ENCODE results near the gene DGUOK.
"Not testable (repeated sequence)": the region's sequence is repeated elsewhere in the genome, so short reads cannot be mapped to it uniquely, and the experiment has no call there.

The DGUOK gene

GRCh38 chr2:73901143-73901542 lies 25.5 kb upstream of the DGUOK start:
- no peaks in the 10 kb centered on the region for H3K9me3 ChIP-seq (ENCODE audit: control insufficient read depth, low read length)
- peaks cover 7% of the 10 kb centered on the region for H3K4me1 ChIP-seq (ENCODE audit: control insufficient read depth, insufficient read depth, low read depth, low read length)
- peaks cover 6% of the 10 kb centered on the region for H3K79me1 ChIP-seq (replicated peaks; ENCODE audit: low read length, poor library complexity, severe bottlenecking)
- no peak overlapping the region for H4K8ac ChIP-seq (ENCODE audit: low read length)
- no peak overlapping the region for H3K18ac ChIP-seq (ENCODE audit: low read depth in 1 of 2, low read length in 2 of 2)
- H2BK15ac ChIP-seq (ENCODE audit: low read depth, poor library complexity, severe bottlenecking): no peak overlapping the region
- no peak overlapping the region for H2AK5ac ChIP-seq (ENCODE audit: low read length, severe bottlenecking)
- H3K14ac ChIP-seq (ENCODE audit: low read length in 2 of 2): no peak overlapping the region
- no peak overlapping the region for H3K4me2 ChIP-seq (ENCODE audit: low read length, poor library complexity, severe bottlenecking)
- H3K4me3 ChIP-seq (ENCODE audit: insufficient read depth in 1 of 2, low read depth in 1 of 2, low read length in 2 of 2): no peak overlapping the region
- H3K23ac ChIP-seq (ENCODE audit: low read length in 2 of 2): no peak overlapping the region
- no peak overlapping the region for H2BK5ac ChIP-seq (ENCODE audit: low read depth, low read length, poor library complexity, severe bottlenecking)
- H2BK12ac ChIP-seq (ENCODE audit: low read length in 2 of 2): no peak overlapping the region
- no peak overlapping the region for H3K9ac ChIP-seq (ENCODE audit: low read length)
- H3K36me3 ChIP-seq (ENCODE audit: control insufficient read depth in 1 of 2, insufficient read depth in 2 of 2, low read depth in 1 of 2, low read length in 2 of 2): peaks cover 0 to 12% of the 10 kb centered on the region in 2 experiments
- no peak overlapping the region for H3K4ac ChIP-seq (ENCODE audit: low read depth in 1 of 2, low read length in 2 of 2)
- H2BK120ac ChIP-seq (ENCODE audit: low read depth, low read length): no peak overlapping the region
- H2AFZ ChIP-seq (ENCODE audit: low read depth, low read length): no peak overlapping the region
- H3K27ac ChIP-seq (ENCODE audit: low read length, poor library complexity, severe bottlenecking): no peak overlapping the region
- 94% methylated on average over 9 of the region's 10 CpGs for WGBS
- H4K91ac ChIP-seq (ENCODE audit: low read length): no peak overlapping the region
- DNase-seq: no peak
- H3K27me3 ChIP-seq (ENCODE audit: control insufficient read depth in 1 of 2, insufficient read depth in 1 of 2, low read length in 2 of 2): peaks cover 0 to 53% of the 10 kb centered on the region in 2 experiments

- peaks cover 4% of the 10 kb centered on the region for H3K79me1 ChIP-seq (replicated peaks; ENCODE audit: low read length, poor library complexity, severe bottlenecking)
- H2BK15ac ChIP-seq (ENCODE audit: low read depth, poor library complexity, severe bottlenecking): no peak overlapping the region
- H3K14ac ChIP-seq (ENCODE audit: low read length in 2 of 2): no peak overlapping the region
- peaks cover 0 to 12% of the 10 kb centered on the region in 2 experiments for H3K36me3 ChIP-seq (ENCODE audit: control insufficient read depth in 1 of 2, insufficient read depth in 2 of 2, low read depth in 1 of 2, low read length in 2 of 2)
- no peaks in the 10 kb centered on the region for H3K9me3 ChIP-seq (ENCODE audit: control insufficient read depth, low read length)
- no peak overlapping the region for H2BK5ac ChIP-seq (ENCODE audit: low read depth, low read length, poor library complexity, severe bottlenecking)
- H4K8ac ChIP-seq (ENCODE audit: low read length): no peak overlapping the region
- no peak for DNase-seq
- no peak overlapping the region for H3K9ac ChIP-seq (ENCODE audit: low read length)
- H3K4me1 ChIP-seq (ENCODE audit: control insufficient read depth, insufficient read depth, low read depth, low read length): peaks cover 5% of the 10 kb centered on the region
- no peak overlapping the region for H4K91ac ChIP-seq (ENCODE audit: low read length)
- no peak overlapping the region for H2AFZ ChIP-seq (ENCODE audit: low read depth, low read length)
- WGBS: 90% methylated on average over 4 of the region's 4 CpGs
- H3K4me3 ChIP-seq (ENCODE audit: insufficient read depth in 1 of 2, low read depth in 1 of 2, low read length in 2 of 2): no peak overlapping the region
- no peak overlapping the region for H3K4me2 ChIP-seq (ENCODE audit: low read length, poor library complexity, severe bottlenecking)
- no peak overlapping the region for H2AK5ac ChIP-seq (ENCODE audit: low read length, severe bottlenecking)
- no peak overlapping the region for H2BK12ac ChIP-seq (ENCODE audit: low read length in 2 of 2)
- no peak overlapping the region for H3K4ac ChIP-seq (ENCODE audit: low read depth in 1 of 2, low read length in 2 of 2)
- no peak overlapping the region for H3K23ac ChIP-seq (ENCODE audit: low read length in 2 of 2)
- no peak overlapping the region for H3K27ac ChIP-seq (ENCODE audit: low read length, poor library complexity, severe bottlenecking)
- no peak overlapping the region for H3K18ac ChIP-seq (ENCODE audit: low read depth in 1 of 2, low read length in 2 of 2)
- no peak overlapping the region for H2BK120ac ChIP-seq (ENCODE audit: low read depth, low read length)
- peaks cover 0 to 61% of the 10 kb centered on the region in 2 experiments for H3K27me3 ChIP-seq (ENCODE audit: control insufficient read depth in 1 of 2, insufficient read depth in 1 of 2, low read length in 2 of 2)
These were observed 24.4 kb upstream of the DGUOK start for GRCh38 chr2:73902284-73902683.

DNA sequence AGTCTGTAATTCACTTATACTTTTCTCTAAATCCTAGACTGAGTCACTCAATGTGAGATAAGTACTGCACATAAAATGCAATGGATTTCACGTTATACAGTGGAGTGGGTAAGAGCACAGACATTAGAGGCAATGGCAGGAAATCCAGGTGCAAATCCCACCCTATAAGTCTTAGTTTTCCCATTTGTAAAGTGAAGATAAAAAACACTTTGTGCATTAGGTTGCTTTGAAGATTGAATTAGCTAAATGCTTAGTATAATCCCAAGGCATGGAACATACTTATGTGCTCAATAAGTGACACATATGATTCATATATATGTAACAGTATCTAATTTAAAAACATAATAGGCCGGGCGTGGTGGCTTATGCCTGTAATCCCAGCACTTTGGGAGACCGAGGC lies 23.4 kb upstream of the DGUOK start:
- H3K14ac ChIP-seq (ENCODE audit: low read length in 2 of 2): no peak overlapping the region
- no peak overlapping the region for H3K27ac ChIP-seq (ENCODE audit: low read length, poor library complexity, severe bottlenecking)
- H2BK120ac ChIP-seq (ENCODE audit: low read depth, low read length): no peak overlapping the region
- no peak overlapping the region for H2BK5ac ChIP-seq (ENCODE audit: low read depth, low read length, poor library complexity, severe bottlenecking)
- no peak overlapping the region for H2AFZ ChIP-seq (ENCODE audit: low read depth, low read length)
- no peak for DNase-seq
- no peak overlapping the region for H2AK5ac ChIP-seq (ENCODE audit: low read length, severe bottlenecking)
- H2BK15ac ChIP-seq (ENCODE audit: low read depth, poor library complexity, severe bottlenecking): no peak overlapping the region
- peaks cover 8% of the 10 kb centered on the region for H3K4me1 ChIP-seq (ENCODE audit: control insufficient read depth, insufficient read depth, low read depth, low read length)
- WGBS: 84% methylated on average over 4 of the region's 4 CpGs
- H3K9ac ChIP-seq (ENCODE audit: low read length): no peak overlapping the region
- H3K4me2 ChIP-seq (ENCODE audit: low read length, poor library complexity, severe bottlenecking): no peak overlapping the region
- peaks cover 0 to 63% of the 10 kb centered on the region in 2 experiments for H3K27me3 ChIP-seq (ENCODE audit: control insufficient read depth in 1 of 2, insufficient read depth in 1 of 2, low read length in 2 of 2)
- no peak overlapping the region for H4K8ac ChIP-seq (ENCODE audit: low read length)
- H3K23ac ChIP-seq (ENCODE audit: low read length in 2 of 2): no peak overlapping the region
- H3K4ac ChIP-seq (ENCODE audit: low read depth in 1 of 2, low read length in 2 of 2): no peak overlapping the region
- no peak overlapping the region for H2BK12ac ChIP-seq (ENCODE audit: low read length in 2 of 2)
- no peak overlapping the region for H3K4me3 ChIP-seq (ENCODE audit: insufficient read depth in 1 of 2, low read depth in 1 of 2, low read length in 2 of 2)
- H4K91ac ChIP-seq (ENCODE audit: low read length): no peak overlapping the region
- H3K79me1 ChIP-seq (replicated peaks; ENCODE audit: low read length, poor library complexity, severe bottlenecking): peaks cover 4% of the 10 kb centered on the region
- H3K18ac ChIP-seq (ENCODE audit: low read depth in 1 of 2, low read length in 2 of 2): no peak overlapping the region
- H3K9me3 ChIP-seq (ENCODE audit: control insufficient read depth, low read length): no peaks in the 10 kb centered on the region
- peaks cover 0 to 12% of the 10 kb centered on the region in 2 experiments for H3K36me3 ChIP-seq (ENCODE audit: control insufficient read depth in 1 of 2, insufficient read depth in 2 of 2, low read depth in 1 of 2, low read length in 2 of 2)

GRCh38 chr2:73903949-73904613 lies 22.6 kb upstream of the DGUOK start:
- not testable (repeated sequence) for H2AK5ac ChIP-seq (ENCODE audit: low read length, severe bottlenecking); H3K18ac ChIP-seq (ENCODE audit: low read depth in 1 of 2, low read length in 2 of 2); H4K91ac ChIP-seq (ENCODE audit: low read length); H3K9ac ChIP-seq (ENCODE audit: low read length); H3K23ac ChIP-seq (ENCODE audit: low read length in 2 of 2); H4K8ac ChIP-seq (ENCODE audit: low read length); H2AFZ ChIP-seq (ENCODE audit: low read depth, low read length); H3K9me3 ChIP-seq (ENCODE audit: control insufficient read depth, low read length); H2BK15ac ChIP-seq (ENCODE audit: low read depth, poor library complexity, severe bottlenecking); H3K4me3 ChIP-seq (ENCODE audit: insufficient read depth in 1 of 2, low read depth in 1 of 2, low read length in 2 of 2); H2BK12ac ChIP-seq (ENCODE audit: low read length in 2 of 2); H2BK120ac ChIP-seq (ENCODE audit: low read depth, low read length); H2BK5ac ChIP-seq (ENCODE audit: low read depth, low read length, poor library complexity, severe bottlenecking); H3K4ac ChIP-seq (ENCODE audit: low read depth in 1 of 2, low read length in 2 of 2); H3K27ac ChIP-seq (ENCODE audit: low read length, poor library complexity, severe bottlenecking); H3K79me1 ChIP-seq (replicated peaks; ENCODE audit: low read length, poor library complexity, severe bottlenecking); DNase-seq; H3K4me2 ChIP-seq (ENCODE audit: low read length, poor library complexity, severe bottlenecking); H3K14ac ChIP-seq (ENCODE audit: low read length in 2 of 2)
- Histone ChIP-seq H3K27me3 (ENCODE audit: control insufficient read depth in 1 of 2, insufficient read depth in 1 of 2, low read length in 2 of 2) (peaks cover 0 to 65% of the 10 kb centered on the region in 2 experiments), H3K4me1 (ENCODE audit: control insufficient read depth, insufficient read depth, low read depth, low read length) (peaks cover 13% of the 10 kb centered on the region), H3K36me3 (ENCODE audit: control insufficient read depth in 1 of 2, insufficient read depth in 2 of 2, low read depth in 1 of 2, low read length in 2 of 2) (peaks cover 0 to 12% of the 10 kb centered on the region in 2 experiments)
- 91% methylated on average over 3 of the region's 5 CpGs for WGBS

Measured in mesenchymal stem cell (in vitro differentiated cells and primary cell).